Measurements from ENCODE around the gene NXPE3. TPM values are rescaled to one million over a fixed set of nuclear protein-coding genes. Genes with fewer than 3 reads are reported as not detected.

NXPE3 gene
- total and polyA plus RNA-seq, 9 of the 15 experiments (the other 6 are each of a cell fraction or from before 2014, with no cell fraction given): 0.25 to 2.5 (median 0.95) TPM

GRCh38 chr3:101779047-101779821, at the start of gene NXPE3 (continued):
- TF ChIP-seq ZNF318 (IDR thresholded peaks at IDR 0.05; ENCODE audit: borderline replicate concordance in 1 of 2, low read depth in 1 of 2) (no peak), SIX5 (IDR thresholded peaks at IDR 0.05; ENCODE audit: borderline replicate concordance in 1 of 2, insufficient read depth in 1 of 2, low read depth in 1 of 2, low read length in 2 of 2) (no peak), ZNF583 (CRISPR knock-in tag; IDR thresholded peaks at IDR 0.05) (no peak), BHLHE40 (IDR thresholded peaks at IDR 0.05; ENCODE audit: low read length) (no peak), SMAD4 (CRISPR knock-in tag; conservative IDR thresholded peaks at IDR 0.05) (no peak), CREB5 (CRISPR knock-in tag; IDR thresholded peaks at IDR 0.05) (no peak), TRIM25 (IDR thresholded peaks at IDR 0.05; ENCODE audit: borderline replicate concordance) (no peak), SREBF1 (IDR thresholded peaks at IDR 0.05; ENCODE audit: borderline replicate concordance, low read depth, low read length) (no peak), ZNF778 (CRISPR knock-in tag; IDR thresholded peaks at IDR 0.05) (no peak), ZFP36 (IDR thresholded peaks at IDR 0.05; ENCODE audit: low read depth, low read length, partially characterized antibody) (no peak), CREB3 (tag; conservative IDR thresholded peaks at IDR 0.05; ENCODE audit: low read depth) (no peak), ATF7 (IDR thresholded peaks at IDR 0.05) (no peak)

Data from K562 (cell line).